ENCODE results near the gene MRPS23.

- TF ChIP-seq MYNN (IDR thresholded peaks at IDR 0.05) (no peak), MYNN (CRISPR knock-in tag; IDR thresholded peaks at IDR 0.05) (no peak), POLR2A (conservative IDR thresholded peaks at IDR 0.05) (no peak), GATAD2B (IDR thresholded peaks at IDR 0.05; ENCODE audit: borderline replicate concordance) (no peak), MAX (CRISPR knock-in tag; IDR thresholded peaks at IDR 0.05) (no peak), CHCHD3 (CRISPR knock-in tag; IDR thresholded peaks at IDR 0.05) (no peak), CBX3 (IDR thresholded peaks at IDR 0.05; ENCODE audit: borderline replicate concordance in 1 of 2, low read length in 2 of 2) (no peak), ZFP30 (CRISPR knock-in tag; IDR thresholded peaks at IDR 0.05; ENCODE audit: borderline replicate concordance) (no peak), TAF9B (IDR thresholded peaks at IDR 0.05; ENCODE audit: partially characterized antibody) (no peak), CTCF (IDR thresholded peaks at IDR 0.05 in 2 of 3, conservative IDR thresholded peaks at IDR 0.05 in 1 of 3; ENCODE audit: insufficient read depth in 2 of 3, low read depth in 1 of 3, low read length in 3 of 3) (no peak)
Observed at GRCh38 chr17:57806167-57806830, 43.5 kb downstream of the MRPS23 start.

Measured in K562 (cell line).